ENCODE results near the gene FASTKD1. TPM values are rescaled to one million over a fixed set of nuclear protein-coding genes. Genes with fewer than 3 reads are reported as not detected.
"Not testable (repeated sequence)": the region's sequence is repeated elsewhere in the genome, so short reads cannot be mapped to it uniquely, and the experiment has no call there.

Gene FASTKD1
- total and polyA plus RNA-seq, 4 donors = 7.0 to 24.2 (median 14.9) TPM

DNA sequence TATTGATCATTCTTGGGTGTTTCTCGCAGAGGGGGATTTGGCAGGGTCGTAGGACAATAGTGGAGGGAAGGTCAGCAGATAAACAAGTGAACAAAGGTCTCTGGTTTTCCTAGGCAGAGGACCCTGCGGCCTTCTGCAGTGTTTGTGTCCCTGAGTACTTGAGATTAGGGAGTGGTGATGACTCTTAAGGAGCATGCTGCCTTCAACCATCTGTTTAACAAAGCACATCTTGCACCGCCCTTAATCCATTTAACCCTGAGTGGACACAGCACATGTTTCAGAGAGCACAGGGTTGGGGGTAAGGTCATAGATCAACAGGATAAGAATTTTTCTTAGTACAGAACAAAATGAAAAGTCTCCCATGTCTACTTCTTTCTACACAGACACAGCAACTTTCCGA is 874 bp upstream of the FASTKD1 start:
- ATAC-seq (ENCODE audit: low FRiP score); H3K36me3 ChIP-seq (ENCODE audit: control insufficient read depth in 1 of 2, insufficient read depth in 2 of 2, low read length in 1 of 2); H3K4me1 ChIP-seq (ENCODE audit: control insufficient read depth in 1 of 2, insufficient read depth in 2 of 2, low read length in 2 of 2); intact Hi-C loops (cut with DNase I); H3K27ac ChIP-seq (ENCODE audit: low read depth in 1 of 2, low read length in 2 of 2); DNase-seq; H3K27me3 ChIP-seq (ENCODE audit: control insufficient read depth in 1 of 2, insufficient read depth in 2 of 2, low read length in 1 of 2); H3K9me3 ChIP-seq (ENCODE audit: control insufficient read depth, low read length); H3K4me3 ChIP-seq (ENCODE audit: low read length in 2 of 2): not testable (repeated sequence)
- 76 to 84% methylated on average over 5 of the region's 5 CpGs for WGBS, 2 donors

- DNase-seq = no peak
- intact Hi-C loops (cut with DNase I) = no loop called here
- Histone ChIP-seq H3K27me3 (ENCODE audit: control insufficient read depth in 1 of 2, insufficient read depth in 2 of 2, low read length in 1 of 2) (no peaks in the 10 kb centered on the region), H3K36me3 (ENCODE audit: control insufficient read depth in 1 of 2, insufficient read depth in 2 of 2, low read length in 1 of 2) (no peaks in the 10 kb centered on the region), H3K27ac (ENCODE audit: low read depth in 1 of 2, low read length in 2 of 2) (no peak overlapping the region), H3K4me3 (ENCODE audit: low read length in 2 of 2) (peak overlapping the region in 1 of 2 donors; percentile 34), H3K4me1 (ENCODE audit: control insufficient read depth in 1 of 2, insufficient read depth in 2 of 2, low read length in 2 of 2) (peaks cover 0 to 4% of the 10 kb centered on the region in 2 donors), H3K9me3 (ENCODE audit: control insufficient read depth, low read length) (no peaks in the 10 kb centered on the region)
- whole genome bisulfite sequencing, 2 donors = 19 to 20% methylated on average over 6 of the region's 6 CpGs
- ATAC-seq (ENCODE audit: low FRiP score) = no peak
Measured at GRCh38 chr2:169573974-169574299, 272 bp upstream of the FASTKD1 start.

DNA sequence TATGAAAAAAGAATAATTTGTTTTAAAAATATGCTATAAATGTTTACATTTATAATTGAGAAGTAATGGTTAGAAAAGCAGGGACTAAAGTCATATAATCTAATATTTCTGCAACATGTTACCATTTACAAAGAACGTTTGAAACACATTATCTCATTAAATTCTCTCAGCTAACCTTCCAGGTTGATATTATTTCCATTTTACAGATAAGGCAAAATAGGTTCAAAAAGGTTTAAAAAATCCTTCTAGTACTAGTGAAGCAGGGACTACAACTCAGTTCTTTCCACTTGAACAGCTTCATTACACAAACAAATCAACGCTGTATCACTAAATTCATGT is 875 bp downstream of the FASTKD1 start:
- WGBS, 2 donors = 29 to 31% methylated on average over 2 of the region's 2 CpGs
- H3K27ac ChIP-seq (ENCODE audit: low read depth in 1 of 2, low read length in 2 of 2) = no peak overlapping the region

DNA sequence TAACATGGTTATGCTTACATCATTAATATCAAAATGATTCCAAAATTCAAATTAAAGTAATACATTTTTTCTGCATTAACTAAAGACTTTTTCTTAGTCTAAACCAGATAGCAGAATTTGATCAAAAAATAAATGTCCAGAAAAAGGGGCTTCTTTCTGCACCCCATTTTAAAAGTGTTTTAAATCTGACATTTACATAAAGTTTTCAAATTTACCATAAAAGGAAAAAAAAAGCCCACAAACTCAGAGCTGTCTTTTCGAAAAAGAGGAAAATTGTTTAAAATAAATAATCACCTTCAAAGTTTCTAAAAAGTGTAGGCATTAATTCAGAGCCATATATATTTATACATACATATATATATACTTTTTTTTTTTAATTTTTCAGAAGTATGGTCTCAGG is 1.5 kb downstream of the FASTKD1 start:
- Histone ChIP-seq H3K36me3 (ENCODE audit: control insufficient read depth in 1 of 2, insufficient read depth in 2 of 2, low read length in 1 of 2) (no peaks in the 10 kb centered on the region), H3K9me3 (ENCODE audit: control insufficient read depth, low read length) (no peaks in the 10 kb centered on the region), H3K27me3 (ENCODE audit: control insufficient read depth in 1 of 2, insufficient read depth in 2 of 2, low read length in 1 of 2) (no peaks in the 10 kb centered on the region), H3K4me3 (ENCODE audit: low read length in 2 of 2) (no peak overlapping the region), H3K4me1 (ENCODE audit: control insufficient read depth in 1 of 2, insufficient read depth in 2 of 2, low read length in 2 of 2) (peaks cover 0 to 4% of the 10 kb centered on the region in 2 donors), H3K27ac (ENCODE audit: low read depth in 1 of 2, low read length in 2 of 2) (no peak overlapping the region)
- ATAC-seq (ENCODE audit: low FRiP score) (no peak), DNase-seq (no peak)
- WGBS, 2 donors = 87 to 91% methylated on average over 1 of the region's 1 CpG
- intact Hi-C loops (cut with DNase I) = no loop called here

More for the DNA sequence above, 875 bp downstream of the FASTKD1 start:
- no peak for DNase-seq
- intact Hi-C loops (cut with DNase I) = no loop called here
- Histone ChIP-seq H3K27me3 (ENCODE audit: control insufficient read depth in 1 of 2, insufficient read depth in 2 of 2, low read length in 1 of 2) (no peaks in the 10 kb centered on the region), H3K9me3 (ENCODE audit: control insufficient read depth, low read length) (no peaks in the 10 kb centered on the region), H3K4me3 (ENCODE audit: low read length in 2 of 2) (peak overlapping the region in 1 of 2 donors; percentile 81), H3K36me3 (ENCODE audit: control insufficient read depth in 1 of 2, insufficient read depth in 2 of 2, low read length in 1 of 2) (no peaks in the 10 kb centered on the region), H3K4me1 (ENCODE audit: control insufficient read depth in 1 of 2, insufficient read depth in 2 of 2, low read length in 2 of 2) (peaks cover 0 to 4% of the 10 kb centered on the region in 2 donors)
- no peak for ATAC-seq (ENCODE audit: low FRiP score)

GRCh38 chr2:169571571-169571970 is 2.1 kb downstream of the FASTKD1 start:
- intact Hi-C loops (cut with DNase I) = no loop called here
- H3K4me3 ChIP-seq (ENCODE audit: low read length in 2 of 2) = no peak overlapping the region
- ATAC-seq (ENCODE audit: low FRiP score) = no peak

GRCh38 chr2:169570752-169571151 is 2.9 kb downstream of the FASTKD1 start:
- intact Hi-C loops (cut with DNase I); H3K4me1 ChIP-seq (ENCODE audit: control insufficient read depth in 1 of 2, insufficient read depth in 2 of 2, low read length in 2 of 2); H3K9me3 ChIP-seq (ENCODE audit: control insufficient read depth, low read length); H3K27ac ChIP-seq (ENCODE audit: low read depth in 1 of 2, low read length in 2 of 2); H3K4me3 ChIP-seq (ENCODE audit: low read length in 2 of 2); H3K36me3 ChIP-seq (ENCODE audit: control insufficient read depth in 1 of 2, insufficient read depth in 2 of 2, low read length in 1 of 2); DNase-seq; ATAC-seq (ENCODE audit: low FRiP score); H3K27me3 ChIP-seq (ENCODE audit: control insufficient read depth in 1 of 2, insufficient read depth in 2 of 2, low read length in 1 of 2): not testable (repeated sequence)
- 92 to 93% methylated on average over 4 of the region's 4 CpGs for WGBS, 2 donors

More at GRCh38 chr2:169571571-169571970, 2.1 kb downstream of the FASTKD1 start:
- WGBS, 2 donors = 92 to 95% methylated on average over 3 of the region's 3 CpGs
- Histone ChIP-seq H3K36me3 (ENCODE audit: control insufficient read depth in 1 of 2, insufficient read depth in 2 of 2, low read length in 1 of 2) (no peaks in the 10 kb centered on the region), H3K27me3 (ENCODE audit: control insufficient read depth in 1 of 2, insufficient read depth in 2 of 2, low read length in 1 of 2) (no peaks in the 10 kb centered on the region), H3K4me1 (ENCODE audit: control insufficient read depth in 1 of 2, insufficient read depth in 2 of 2, low read length in 2 of 2) (peaks cover 0 to 4% of the 10 kb centered on the region in 2 donors), H3K9me3 (ENCODE audit: control insufficient read depth, low read length) (no peaks in the 10 kb centered on the region), H3K27ac (ENCODE audit: low read depth in 1 of 2, low read length in 2 of 2) (no peak overlapping the region)
- no peak for DNase-seq

- Histone ChIP-seq H3K4me3 (ENCODE audit: low read length in 2 of 2) (no peak overlapping the region), H3K36me3 (ENCODE audit: control insufficient read depth in 1 of 2, insufficient read depth in 2 of 2, low read length in 1 of 2) (no peaks in the 10 kb centered on the region), H3K27me3 (ENCODE audit: control insufficient read depth in 1 of 2, insufficient read depth in 2 of 2, low read length in 1 of 2) (no peaks in the 10 kb centered on the region), H3K9me3 (ENCODE audit: control insufficient read depth, low read length) (no peaks in the 10 kb centered on the region), H3K27ac (ENCODE audit: low read depth in 1 of 2, low read length in 2 of 2) (no peak overlapping the region), H3K4me1 (ENCODE audit: control insufficient read depth in 1 of 2, insufficient read depth in 2 of 2, low read length in 2 of 2) (peaks cover 0 to 4% of the 10 kb centered on the region in 2 donors)
- WGBS, 2 donors = 82 to 87% methylated on average over 2 of the region's 2 CpGs
- DNase-seq = no peak
- intact Hi-C loops (cut with DNase I) = no loop called here
- no peak for ATAC-seq (ENCODE audit: low FRiP score)
Measured at GRCh38 chr2:169569948-169570347, 3.7 kb downstream of the FASTKD1 start.

DNA sequence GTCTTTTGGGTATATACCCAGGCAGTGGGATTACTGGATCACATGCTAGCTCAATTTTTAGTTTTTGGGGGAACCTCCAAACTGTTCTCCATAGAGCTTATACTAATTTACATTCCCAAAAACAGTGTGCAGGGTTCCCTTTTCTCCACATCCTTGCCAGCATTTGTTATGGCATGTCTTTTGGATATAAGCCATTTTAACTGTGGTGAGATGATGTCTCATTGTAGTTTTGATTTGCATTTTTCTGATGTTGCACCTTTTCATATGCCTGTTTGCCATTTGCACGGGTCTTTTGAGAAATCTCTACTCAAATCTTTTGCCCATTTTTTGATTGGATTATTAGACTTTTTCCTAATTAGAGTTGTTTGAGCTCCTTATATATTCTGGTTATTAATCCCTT is 8.0 kb downstream of the FASTKD1 start:
- 46 to 84% methylated on average over 1 of the region's 1 CpG for WGBS, 2 donors
- no peak overlapping the region for H3K4me3 ChIP-seq (ENCODE audit: low read length in 2 of 2)

GRCh38 chr2:169562519-169562918 is 11.1 kb downstream of the FASTKD1 start:
- no peaks in the 10 kb centered on the region for H3K9me3 ChIP-seq (ENCODE audit: control insufficient read depth, low read length)
- peaks cover 0 to 2% of the 10 kb centered on the region in 2 donors for H3K36me3 ChIP-seq (ENCODE audit: control insufficient read depth in 1 of 2, insufficient read depth in 2 of 2, low read length in 1 of 2)
- H3K27me3 ChIP-seq (ENCODE audit: control insufficient read depth in 1 of 2, insufficient read depth in 2 of 2, low read length in 1 of 2) = no peaks in the 10 kb centered on the region
- H3K4me3 ChIP-seq (ENCODE audit: low read length in 2 of 2) = no peak overlapping the region
- intact Hi-C loops (cut with DNase I) = no loop called here
- DNase-seq = no peak
- no peaks in the 10 kb centered on the region for H3K4me1 ChIP-seq (ENCODE audit: control insufficient read depth in 1 of 2, insufficient read depth in 2 of 2, low read length in 2 of 2)
- WGBS, 2 donors = 94 to 95% methylated on average over 2 of the region's 2 CpGs
- no peak overlapping the region for H3K27ac ChIP-seq (ENCODE audit: low read depth in 1 of 2, low read length in 2 of 2)
- no peak for ATAC-seq (ENCODE audit: low FRiP score)

More for the DNA sequence above, 8.0 kb downstream of the FASTKD1 start:
- Histone ChIP-seq H3K4me1 (ENCODE audit: control insufficient read depth in 1 of 2, insufficient read depth in 2 of 2, low read length in 2 of 2) (no peaks in the 10 kb centered on the region), H3K27me3 (ENCODE audit: control insufficient read depth in 1 of 2, insufficient read depth in 2 of 2, low read length in 1 of 2) (no peaks in the 10 kb centered on the region), H3K9me3 (ENCODE audit: control insufficient read depth, low read length) (no peaks in the 10 kb centered on the region), H3K27ac (ENCODE audit: low read depth in 1 of 2, low read length in 2 of 2) (no peak overlapping the region), H3K36me3 (ENCODE audit: control insufficient read depth in 1 of 2, insufficient read depth in 2 of 2, low read length in 1 of 2) (no peaks in the 10 kb centered on the region)
- ATAC-seq (ENCODE audit: low FRiP score) = no peak
- DNase-seq = no peak
- intact Hi-C loops (cut with DNase I) = no loop called here

All from aorta (tissue), 5 donors.